Measurements from ENCODE around the gene MILR1.
"Not testable (repeated sequence)": the region's sequence is repeated elsewhere in the genome, so short reads cannot be mapped to it uniquely, and the experiment has no call there.

Gene MILR1

DNA sequence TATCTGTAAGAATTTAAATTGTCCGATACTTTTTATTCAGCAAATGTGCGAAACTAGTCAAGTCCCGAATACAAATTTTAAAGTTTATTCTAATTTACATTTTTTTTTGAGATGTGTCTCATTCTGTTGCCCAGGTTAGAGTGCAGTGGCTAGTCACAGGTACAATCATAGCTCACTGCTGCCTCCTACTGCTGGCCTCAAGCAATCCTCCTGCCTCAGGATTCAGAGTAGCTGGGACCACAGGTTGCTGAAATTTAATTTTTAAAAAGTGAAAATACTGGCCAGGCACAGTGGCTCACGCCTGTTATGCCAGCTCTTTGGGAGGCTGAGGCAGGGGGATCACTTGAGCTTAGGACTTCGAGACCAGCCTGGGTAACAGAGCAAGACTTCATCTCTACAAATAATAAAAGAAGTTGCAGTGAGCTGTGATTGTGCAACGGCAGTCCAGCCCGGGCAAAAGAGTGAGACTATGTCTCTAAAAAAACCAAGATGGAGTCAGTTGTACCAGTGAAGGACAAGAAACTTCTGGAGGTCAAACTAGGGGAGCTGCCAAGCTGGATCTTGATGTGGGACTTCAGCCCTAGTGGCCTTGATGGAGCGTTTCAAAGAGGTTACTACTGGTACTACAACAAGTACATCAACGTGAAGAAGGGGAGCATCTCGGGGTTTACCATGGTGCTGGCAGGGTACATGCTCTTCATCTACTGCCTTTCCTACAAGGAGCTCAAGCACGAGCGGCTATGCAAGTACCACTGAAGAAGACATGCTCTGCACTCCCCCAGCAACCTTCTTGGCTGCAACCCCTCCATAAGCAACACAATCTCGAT lies 42.3 kb downstream of the MILR1 start:
- Histone ChIP-seq H3K27ac (no peak overlapping the region), H3K27me3 (replicated peaks) (no peaks in the 10 kb centered on the region), H3K4me3 (ENCODE audit: low read depth, low read length) (no peak overlapping the region), H3K36me3 (replicated peaks) (peaks cover 9% of the 10 kb centered on the region)
- peak; percentile 52 for DNase-seq
- TF ChIP-seq CTCF (IDR thresholded peaks at IDR 0.05; ENCODE audit: low read depth, low read length, missing control alignments) = peak; percentile 86
- in situ Hi-C loops (cut with HindIII; ENCODE audit: low pct_ligation_motif_present, low sequenced_read_pairs) = loop anchor here (10.0 kb wide), 2 partner anchors 66 to 186 kb away; no protein-coding TSS in a partner anchor

DNA sequence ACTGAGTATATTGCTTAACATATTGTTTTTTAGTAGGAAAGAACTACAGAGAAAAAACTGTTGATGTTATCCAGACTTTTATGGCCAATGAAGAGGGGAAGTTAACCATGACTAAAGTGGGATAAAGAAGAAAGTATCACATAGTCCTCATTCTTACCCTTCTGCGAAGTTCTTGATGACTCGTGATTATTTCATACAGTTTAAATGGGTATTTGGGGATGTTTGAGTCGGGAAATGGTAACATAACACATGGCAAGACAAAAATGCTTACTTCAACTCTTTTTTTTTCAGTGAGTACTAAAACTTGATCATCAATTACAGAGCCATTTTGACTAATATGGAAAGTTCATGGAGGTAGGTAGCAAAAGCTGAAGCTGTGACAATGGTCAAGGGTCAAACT lies 43.1 kb downstream of the MILR1 start:
- Histone ChIP-seq H3K27ac (no peak overlapping the region), H3K27me3 (replicated peaks) (no peaks in the 10 kb centered on the region), H3K36me3 (replicated peaks) (peaks cover 9% of the 10 kb centered on the region), H3K4me3 (ENCODE audit: low read depth, low read length) (no peak overlapping the region)
- DNase-seq = no peak
- no peak for TF ChIP-seq CTCF (IDR thresholded peaks at IDR 0.05; ENCODE audit: low read depth, low read length, missing control alignments)
- in situ Hi-C loops (cut with HindIII; ENCODE audit: low pct_ligation_motif_present, low sequenced_read_pairs) = loop anchor here (10.0 kb wide), 2 partner anchors 67 to 187 kb away; no protein-coding TSS in a partner anchor

- in situ Hi-C loops (cut with HindIII; ENCODE audit: low pct_ligation_motif_present, low sequenced_read_pairs) = loop anchor here (10.0 kb wide), 2 partner anchors 68 to 188 kb away; no protein-coding TSS in a partner anchor
- Histone ChIP-seq H3K36me3 (replicated peaks) (peaks cover 9% of the 10 kb centered on the region), H3K27me3 (replicated peaks) (no peaks in the 10 kb centered on the region), H3K27ac (no peak overlapping the region), H3K4me3 (ENCODE audit: low read depth, low read length) (no peak overlapping the region)
- no peak for DNase-seq
- TF ChIP-seq CTCF (IDR thresholded peaks at IDR 0.05; ENCODE audit: low read depth, low read length, missing control alignments) = peak; percentile 64
Observed at GRCh38 chr17:64492481-64493109, 43.7 kb downstream of the MILR1 start.

DNA sequence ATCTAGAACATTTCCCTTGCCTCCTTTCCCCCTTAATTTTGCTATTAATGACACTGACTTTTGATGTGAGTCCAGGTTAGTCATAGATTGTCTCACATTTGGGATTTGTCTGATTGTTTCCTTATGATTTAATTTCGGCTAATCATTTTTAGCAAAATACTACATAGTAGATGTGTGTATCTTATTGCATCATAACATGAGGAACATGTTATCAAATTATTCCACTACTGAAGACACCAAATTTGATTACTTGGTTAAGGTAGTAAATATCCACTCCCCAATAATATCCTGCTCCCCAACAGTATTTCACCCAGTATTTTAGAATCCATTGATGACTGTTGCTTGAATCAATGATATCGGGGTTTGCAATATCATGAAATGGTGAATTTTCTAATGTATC lies 45.2 kb downstream of the MILR1 start:
- Histone ChIP-seq H3K27ac (no peak overlapping the region), H3K4me3 (ENCODE audit: low read depth, low read length) (no peak overlapping the region), H3K36me3 (replicated peaks) (peaks cover 24% of the 10 kb centered on the region), H3K27me3 (replicated peaks) (no peaks in the 10 kb centered on the region)
- in situ Hi-C loops (cut with HindIII; ENCODE audit: low pct_ligation_motif_present, low sequenced_read_pairs) = loop anchor here (10.0 kb wide), 2 partner anchors 69 to 189 kb away; no protein-coding TSS in a partner anchor
- no peak for TF ChIP-seq CTCF (IDR thresholded peaks at IDR 0.05; ENCODE audit: low read depth, low read length, missing control alignments)
- no peak for DNase-seq

DNA sequence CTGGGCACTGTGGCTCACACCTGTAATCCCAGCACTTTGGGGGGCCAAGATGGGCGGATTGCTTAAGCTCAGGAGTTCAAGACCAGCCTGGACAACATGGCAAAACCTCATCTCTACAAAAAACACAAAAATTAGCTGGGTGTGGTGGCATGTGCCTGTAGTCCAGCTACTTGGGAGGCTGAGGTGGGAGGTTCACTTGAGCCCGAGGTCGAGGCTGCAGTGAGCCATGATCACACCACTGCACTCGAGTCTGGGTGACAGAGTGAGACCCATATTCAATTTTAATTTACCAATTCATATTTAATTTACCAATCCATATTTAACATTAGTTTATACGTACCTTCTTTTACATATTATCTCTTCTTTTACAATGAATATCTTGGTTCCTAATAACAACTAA lies 46.4 kb downstream of the MILR1 start:
- H3K36me3 ChIP-seq (replicated peaks) = peaks cover 32% of the 10 kb centered on the region
- H3K27ac ChIP-seq; DNase-seq; H3K27me3 ChIP-seq (replicated peaks); H3K4me3 ChIP-seq (ENCODE audit: low read depth, low read length): not testable (repeated sequence)
- in situ Hi-C loops (cut with HindIII; ENCODE audit: low pct_ligation_motif_present, low sequenced_read_pairs) = loop anchor here (10.0 kb wide), 2 partner anchors 70 to 190 kb away; no protein-coding TSS in a partner anchor

DNA sequence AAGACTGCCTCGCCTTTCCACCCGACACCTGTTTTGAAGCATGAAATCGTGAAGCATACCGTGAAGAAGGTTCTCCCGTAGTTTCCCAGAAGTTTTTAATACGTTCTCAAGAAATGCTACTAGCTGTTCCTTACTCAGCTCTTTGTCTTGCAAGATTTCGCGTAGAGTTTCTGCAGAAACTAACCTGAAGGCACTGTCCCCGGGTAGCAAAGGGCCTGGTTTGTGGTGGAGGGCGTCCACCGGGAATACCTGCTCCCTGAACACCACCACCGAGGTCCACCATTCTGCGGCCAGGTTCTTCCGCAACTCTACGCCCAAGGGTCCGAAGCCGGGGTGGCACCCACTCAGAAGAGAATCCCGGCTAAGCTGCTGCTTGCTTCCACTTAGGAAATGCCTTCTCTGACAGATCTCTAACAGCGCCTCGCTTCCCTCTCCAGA lies 47.5 kb downstream of the MILR1 start:
- Histone ChIP-seq H3K36me3 (replicated peaks) (peaks cover 39% of the 10 kb centered on the region), H3K27me3 (replicated peaks) (no peaks in the 10 kb centered on the region), H3K27ac (peak overlapping the region; percentile 67), H3K4me3 (ENCODE audit: low read depth, low read length) (peak overlapping the region; percentile 83)
- no peak for DNase-seq
- TF ChIP-seq CTCF (IDR thresholded peaks at IDR 0.05; ENCODE audit: low read depth, low read length, missing control alignments) = no peak
- in situ Hi-C loops (cut with HindIII; ENCODE audit: low pct_ligation_motif_present, low sequenced_read_pairs) = loop anchor here (10.0 kb wide), 2 partner anchors 72 to 192 kb away; no protein-coding TSS in a partner anchor
